WTC11 (cell line): ENCODE results near the gene C1orf56. TPM values are rescaled to one million over a fixed set of nuclear protein-coding genes. Genes with fewer than 3 reads are reported as not detected.

Source experiments
- ATAC-seq: fragments of 200-7000 bp; cut with Tn5 transposase; 2 replicates; pipeline ENCODE4 v1.10.0; 2021; ENCODE audit warnings: mild to moderate bottlenecking, moderate library complexity
- CTCF ChIA-PET: fragments of 300-600 bp; sonication (Branson Sonifier 250); formaldehyde crosslinking; loops from one replicate; lab custom pipeline; 2021; ENCODE audit warnings: antibody characterized with exemption; lab: Charles Lee
- POLR2A ChIA-PET: fragments of 350-600 bp; sonication (Branson Sonifier 250); formaldehyde crosslinking; loops from one replicate; lab custom pipeline; 2021; ENCODE audit warnings: antibody characterized with exemption; lab: Charles Lee
- DNase-seq: peaks from one replicate; pipeline ENCODE4 v3.0.0; 2021; ENCODE audit warnings: low spot score
- H3K27ac Mint-ChIP-seq: 2 replicates; pipeline ENCODE4 v1.8.0; 2021; ENCODE audit warnings: mixed read lengths
- H3K27me3 Mint-ChIP-seq: 2 replicates; pipeline ENCODE4 v1.8.0; 2021; ENCODE audit warnings: low read depth, mild to moderate bottlenecking, moderate library complexity, mixed read lengths
- H3K36me3 Mint-ChIP-seq: 2 replicates; pipeline ENCODE4 v1.8.0; 2021; ENCODE audit warnings: mixed read lengths
- H3K4me1 Mint-ChIP-seq: 2 replicates; pipeline ENCODE4 v1.8.0; 2022; ENCODE audit warnings: mixed read lengths
- H3K4me3 Mint-ChIP-seq: 2 replicates; pipeline ENCODE4 v1.8.0; 2021; ENCODE audit warnings: mild to moderate bottlenecking, moderate library complexity, mixed read lengths
- H3K9me3 Mint-ChIP-seq: 2 replicates; pipeline ENCODE4 v1.8.0; 2021; ENCODE audit warnings: mixed read lengths
- AFF4 ChIP-seq: sonication (generic); formaldehyde crosslinking; IDR thresholded peaks from 2 replicates; pipeline ENCODE4 v1.8.1; 2023; ENCODE audit warnings: mild to moderate bottlenecking, missing genetic modification reagents, borderline replicate concordance
- ARID4B ChIP-seq: sonication (generic); formaldehyde crosslinking; IDR thresholded peaks from 2 replicates; pipeline ENCODE4 v1.8.0; 2023; ENCODE audit warnings: missing genetic modification reagents, mild to moderate bottlenecking, borderline replicate concordance
- ATF6 ChIP-seq: sonication (generic); formaldehyde crosslinking; IDR thresholded peaks from 2 replicates; pipeline ENCODE4 v1.8.1; 2023; ENCODE audit warnings: mild to moderate bottlenecking, missing genetic modification reagents
- CBFB ChIP-seq: sonication (generic); formaldehyde crosslinking; IDR thresholded peaks from 2 replicates; pipeline ENCODE4 v1.8.1; 2022; ENCODE audit warnings: mild to moderate bottlenecking, low read depth, missing genetic modification reagents
- CREB1 ChIP-seq: sonication (generic); formaldehyde crosslinking; IDR thresholded peaks from 2 replicates; pipeline ENCODE4 v1.8.0; 2023; ENCODE audit warnings: mild to moderate bottlenecking, missing genetic modification reagents
- EMX1 ChIP-seq: fragments of 250-450 bp; sonication (Bioruptor Pico); IDR thresholded peaks from 2 replicates; pipeline ENCODE4 v1.8.0; 2021; ENCODE audit warnings: mild to moderate bottlenecking
- ESRRA ChIP-seq: sonication (generic); formaldehyde crosslinking; IDR thresholded peaks from 2 replicates; pipeline ENCODE4 v1.8.1; 2022; ENCODE audit warnings: mild to moderate bottlenecking, missing genetic modification reagents, borderline replicate concordance
- FOXJ3 ChIP-seq: sonication (generic); formaldehyde crosslinking; IDR thresholded peaks from 2 replicates; pipeline ENCODE4 v1.9.0; 2021; ENCODE audit warnings: missing genetic modification reagents, mild to moderate bottlenecking, borderline replicate concordance
- MYBL2 ChIP-seq: sonication (generic); formaldehyde crosslinking; IDR thresholded peaks from 2 replicates; pipeline ENCODE4 v1.8.1; 2023; ENCODE audit warnings: mild to moderate bottlenecking, moderate library complexity, missing genetic modification reagents
- OVOL2 ChIP-seq: fragments of 250-450 bp; sonication (Bioruptor Pico); IDR thresholded peaks from 2 replicates; pipeline ENCODE4 v1.9.0; 2021; ENCODE audit warnings: mild to moderate bottlenecking, borderline replicate concordance
- TP53 ChIP-seq: sonication (generic); formaldehyde crosslinking; IDR thresholded peaks from 2 replicates; pipeline ENCODE4 v1.8.1; 2023; ENCODE audit warnings: mild to moderate bottlenecking, missing genetic modification reagents
- total RNA-seq: library from RNA; stranded (reverse); gene quantifications from 3 replicates; pipeline ENCODE4 v1.2.3, GENCODE V29; 2021
- TF ChIP-seq, protein P1 (sequence below): sonication (generic); formaldehyde crosslinking; IDR thresholded peaks from 2 replicates; pipeline ENCODE4 v1.8.0; 2022; ENCODE audit warnings: missing genetic modification reagents

The C1orf56 gene
- total RNA-seq, 1 experiment from 2014 or later, result 2.9 TPM

GRCh38 chr1:151001602-151002001, 45.9 kb upstream of the C1orf56 start:
- DNase-seq, result no peak
- POLR2A ChIA-PET, result no interaction called here
- TF ChIP-seq OVOL2 (CRISPR knock-in tag) (no peak), FOXJ3 (CRISPR knock-in tag) (no peak), EMX1 (CRISPR knock-in tag) (no peak)
- H3K36me3 Mint-ChIP-seq, result no peaks in the 10 kb centered on the region
- H3K27ac Mint-ChIP-seq, result no peak overlapping the region
- no peaks in the 10 kb centered on the region for H3K27me3 Mint-ChIP-seq
- CTCF ChIA-PET, result interaction anchor here (0.5 to 3.3 kb wide), 9 partner anchors 21 to 442 kb away, joined by 3 to 21 read pairs (median 3); partner anchors contain the start of genes ANXA9 and CDC42SE1
- peaks cover 16% of the 10 kb centered on the region for H3K4me1 Mint-ChIP-seq
- H3K9me3 Mint-ChIP-seq, result no peaks in the 10 kb centered on the region
- ATAC-seq, result no peak
- no peak overlapping the region for H3K4me3 Mint-ChIP-seq

DNA sequence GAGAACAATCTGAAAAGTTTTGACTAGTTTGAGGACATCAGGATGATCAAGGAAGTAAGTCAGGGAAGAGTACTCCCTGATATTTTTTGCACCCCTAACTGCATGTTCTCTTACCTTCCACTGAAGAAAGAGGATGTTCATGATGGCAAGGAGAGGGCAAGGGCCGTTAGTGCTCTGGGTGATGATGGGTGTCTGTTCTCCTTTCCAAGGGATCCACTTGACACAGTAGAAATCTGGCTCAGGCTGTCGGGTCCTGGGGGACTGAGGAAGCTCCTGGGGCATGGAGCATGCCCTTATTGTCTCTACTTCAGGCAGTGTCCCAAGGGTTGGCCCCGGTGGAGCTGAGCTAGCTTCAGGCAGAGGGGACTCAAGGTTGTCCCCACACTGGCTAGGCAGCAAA, 45.5 kb upstream of the C1orf56 start:
- TF ChIP-seq AFF4 (CRISPR knock-in tag), result no peak
- TF ChIP-seq CBFB (CRISPR knock-in tag), result no peak
- TF ChIP-seq FOXJ3 (CRISPR knock-in tag), result no peak
- TF ChIP-seq ESRRA (CRISPR knock-in tag), result no peak
- TF ChIP-seq TP53 (CRISPR knock-in tag), result no peak
- TF ChIP-seq ARID4B (CRISPR knock-in tag), result no peak
- Mint-ChIP-seq H3K27ac (no peak overlapping the region), H3K27me3 (no peaks in the 10 kb centered on the region), H3K36me3 (no peaks in the 10 kb centered on the region), H3K4me1 (peaks cover 21% of the 10 kb centered on the region), H3K9me3 (no peaks in the 10 kb centered on the region), H3K4me3 (no peak overlapping the region)
- ATAC-seq (no peak), DNase-seq (no peak)
- POLR2A ChIA-PET, result no interaction called here
- CTCF ChIA-PET, result interaction anchor here (0.6 to 3.3 kb wide), 7 partner anchors 21 to 442 kb away, joined by 3 to 21 read pairs (median 3); partner anchors contain the start of gene ANXA9

- H3K4me3 Mint-ChIP-seq, result no peak overlapping the region
- no peak for DNase-seq
- TF ChIP-seq CREB1 (CRISPR knock-in tag), result no peak
- no peak for TF ChIP-seq ATF6 (CRISPR knock-in tag)
- TF ChIP-seq, protein P1, sequence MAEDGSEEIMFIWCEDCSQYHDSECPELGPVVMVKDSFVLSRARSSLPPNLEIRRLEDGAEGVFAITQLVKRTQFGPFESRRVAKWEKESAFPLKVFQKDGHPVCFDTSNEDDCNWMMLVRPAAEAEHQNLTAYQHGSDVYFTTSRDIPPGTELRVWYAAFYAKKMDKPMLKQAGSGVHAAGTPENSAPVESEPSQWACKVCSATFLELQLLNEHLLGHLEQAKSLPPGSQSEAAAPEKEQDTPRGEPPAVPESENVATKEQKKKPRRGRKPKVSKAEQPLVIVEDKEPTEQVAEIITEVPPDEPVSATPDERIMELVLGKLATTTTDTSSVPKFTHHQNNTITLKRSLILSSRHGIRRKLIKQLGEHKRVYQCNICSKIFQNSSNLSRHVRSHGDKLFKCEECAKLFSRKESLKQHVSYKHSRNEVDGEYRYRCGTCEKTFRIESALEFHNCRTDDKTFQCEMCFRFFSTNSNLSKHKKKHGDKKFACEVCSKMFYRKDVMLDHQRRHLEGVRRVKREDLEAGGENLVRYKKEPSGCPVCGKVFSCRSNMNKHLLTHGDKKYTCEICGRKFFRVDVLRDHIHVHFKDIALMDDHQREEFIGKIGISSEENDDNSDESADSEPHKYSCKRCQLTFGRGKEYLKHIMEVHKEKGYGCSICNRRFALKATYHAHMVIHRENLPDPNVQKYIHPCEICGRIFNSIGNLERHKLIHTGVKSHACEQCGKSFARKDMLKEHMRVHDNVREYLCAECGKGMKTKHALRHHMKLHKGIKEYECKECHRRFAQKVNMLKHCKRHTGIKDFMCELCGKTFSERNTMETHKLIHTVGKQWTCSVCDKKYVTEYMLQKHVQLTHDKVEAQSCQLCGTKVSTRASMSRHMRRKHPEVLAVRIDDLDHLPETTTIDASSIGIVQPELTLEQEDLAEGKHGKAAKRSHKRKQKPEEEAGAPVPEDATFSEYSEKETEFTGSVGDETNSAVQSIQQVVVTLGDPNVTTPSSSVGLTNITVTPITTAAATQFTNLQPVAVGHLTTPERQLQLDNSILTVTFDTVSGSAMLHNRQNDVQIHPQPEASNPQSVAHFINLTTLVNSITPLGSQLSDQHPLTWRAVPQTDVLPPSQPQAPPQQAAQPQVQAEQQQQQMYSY, result no peak
- TF ChIP-seq MYBL2 (CRISPR knock-in tag), result no peak
- no peak for TF ChIP-seq ARID4B (CRISPR knock-in tag)
These were observed 44.9 kb upstream of the C1orf56 start for GRCh38 chr1:151002611-151003010.

More at GRCh38 chr1:151002611-151003010, 44.9 kb upstream of the C1orf56 start:
- H3K9me3 Mint-ChIP-seq, result no peaks in the 10 kb centered on the region
- H3K27me3 Mint-ChIP-seq, result no peaks in the 10 kb centered on the region
- peaks cover 26% of the 10 kb centered on the region for H3K4me1 Mint-ChIP-seq
- no peaks in the 10 kb centered on the region for H3K36me3 Mint-ChIP-seq
- POLR2A ChIA-PET, result no interaction called here
- CTCF ChIA-PET, result no interaction called here
- H3K27ac Mint-ChIP-seq, result no peak overlapping the region
- ATAC-seq, result no peak
